ENCODE measurements around the gene TMPRSS13. TPM values are rescaled to one million over a fixed set of nuclear protein-coding genes. Genes with fewer than 3 reads are reported as not detected.

TMPRSS13 gene
- total and polyA plus RNA-seq, 9 of the 15 experiments (the other 6 are each of a cell fraction or from before 2014, with no cell fraction given): 0.11 to 0.29 (median 0.15) TPM

- POLR2A ChIA-PET: no interaction called here
- H3K9ac ChIP-seq (ENCODE audit: insufficient read depth in 1 of 2, low read depth in 2 of 2, low read length in 2 of 2): no peak overlapping the region
- in situ Hi-C loops (cut with MboI) (no loop called here), intact Hi-C loops (cut with micrococcal nuclease) (no loop called here)
- H4K20me1 ChIP-seq (replicated peaks; ENCODE audit: control insufficient read depth, insufficient read depth, low read length): no peaks in the 10 kb centered on the region
- no TSS peak for BruUV-seq (replicated peaks)
- no peak overlapping the region for H3K27ac ChIP-seq (ENCODE audit: extremely low read depth, low read depth, low read length)
- 3% methylated on average over 5 of the region's 5 CpGs for WGBS (ENCODE audit: insufficient coverage, low coverage, missing lambda C conversion rate)
- H3K4me2 ChIP-seq (ENCODE audit: insufficient read depth, low read length): no peak overlapping the region
- no peak for TF ChIP-seq ZFX (CRISPR knock-in tag; IDR thresholded peaks at IDR 0.05)
- TF ChIP-seq, protein P1, sequence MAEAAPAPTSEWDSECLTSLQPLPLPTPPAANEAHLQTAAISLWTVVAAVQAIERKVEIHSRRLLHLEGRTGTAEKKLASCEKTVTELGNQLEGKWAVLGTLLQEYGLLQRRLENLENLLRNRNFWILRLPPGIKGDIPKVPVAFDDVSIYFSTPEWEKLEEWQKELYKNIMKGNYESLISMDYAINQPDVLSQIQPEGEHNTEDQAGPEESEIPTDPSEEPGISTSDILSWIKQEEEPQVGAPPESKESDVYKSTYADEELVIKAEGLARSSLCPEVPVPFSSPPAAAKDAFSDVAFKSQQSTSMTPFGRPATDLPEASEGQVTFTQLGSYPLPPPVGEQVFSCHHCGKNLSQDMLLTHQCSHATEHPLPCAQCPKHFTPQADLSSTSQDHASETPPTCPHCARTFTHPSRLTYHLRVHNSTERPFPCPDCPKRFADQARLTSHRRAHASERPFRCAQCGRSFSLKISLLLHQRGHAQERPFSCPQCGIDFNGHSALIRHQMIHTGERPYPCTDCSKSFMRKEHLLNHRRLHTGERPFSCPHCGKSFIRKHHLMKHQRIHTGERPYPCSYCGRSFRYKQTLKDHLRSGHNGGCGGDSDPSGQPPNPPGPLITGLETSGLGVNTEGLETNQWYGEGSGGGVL (CRISPR knock-in tag; IDR thresholded peaks at IDR 0.05): no peak
- TF ChIP-seq ZNF740 (CRISPR knock-in tag; IDR thresholded peaks at IDR 0.05): no peak
- no peak for TF ChIP-seq ZNF740 (tag; IDR thresholded peaks at IDR 0.05)
- TF ChIP-seq BCL6 (CRISPR knock-in tag; IDR thresholded peaks at IDR 0.05): no peak
- ATAC-seq: no peak
- H3K4me3 ChIP-seq: no peak overlapping the region
- no peaks in the 10 kb centered on the region for H3K36me3 ChIP-seq (ENCODE audit: control insufficient read depth, insufficient read depth, low read length)
- CTCF ChIA-PET (ENCODE audit: low intra/inter-chr PET ratio): no interaction called here
- peaks cover 60 to 91% of the 10 kb centered on the region in 2 experiments for H3K27me3 ChIP-seq (ENCODE audit: control insufficient read depth in 2 of 2, insufficient read depth in 2 of 2, low read length in 2 of 2)
- no peak for FAIRE-seq
- no peak for DNase-seq (ENCODE audit: extremely low read depth in 1 of 4, low spot score in 3 of 4)
- no peaks in the 10 kb centered on the region for H3K9me1 ChIP-seq (ENCODE audit: control insufficient read depth, insufficient read depth, low read length)
- H3K4me1 ChIP-seq (replicated peaks in 1 of 2; ENCODE audit: control insufficient read depth in 2 of 2, insufficient read depth in 2 of 2, low read length in 2 of 2): peaks cover 0 to 12% of the 10 kb centered on the region in 2 experiments; a peak in 4 of 5 replicates
- no peaks in the 10 kb centered on the region for H3K9me3 ChIP-seq (replicated peaks; ENCODE audit: control insufficient read depth, insufficient read depth, low read depth, low read length)
- H2AFZ ChIP-seq (ENCODE audit: low read depth, low read length): no peak overlapping the region
- no peaks in the 10 kb centered on the region for H3K79me2 ChIP-seq (ENCODE audit: control insufficient read depth, insufficient read depth, low read length)
Observed at GRCh38 chr11:117881217-117881616, 48.0 kb downstream of the TMPRSS13 start.

Measured in K562 (cell line).